HG03565 (cell line): Measurements from ENCODE around the gene THY1.
"Not testable (repeated sequence)": the region's sequence is repeated elsewhere in the genome, so short reads cannot be mapped to it uniquely, and the experiment has no call there.

Experiments used
- ATAC-seq: cut with Tn5 transposase; IDR thresholded peaks from one replicate; pipeline ENCODE4 v1.9.1; 2021; ENCODE audit warnings: mild to moderate bottlenecking, moderate library complexity; ENCODE audit not compliant: unreplicated experiment

THY1 gene

DNA sequence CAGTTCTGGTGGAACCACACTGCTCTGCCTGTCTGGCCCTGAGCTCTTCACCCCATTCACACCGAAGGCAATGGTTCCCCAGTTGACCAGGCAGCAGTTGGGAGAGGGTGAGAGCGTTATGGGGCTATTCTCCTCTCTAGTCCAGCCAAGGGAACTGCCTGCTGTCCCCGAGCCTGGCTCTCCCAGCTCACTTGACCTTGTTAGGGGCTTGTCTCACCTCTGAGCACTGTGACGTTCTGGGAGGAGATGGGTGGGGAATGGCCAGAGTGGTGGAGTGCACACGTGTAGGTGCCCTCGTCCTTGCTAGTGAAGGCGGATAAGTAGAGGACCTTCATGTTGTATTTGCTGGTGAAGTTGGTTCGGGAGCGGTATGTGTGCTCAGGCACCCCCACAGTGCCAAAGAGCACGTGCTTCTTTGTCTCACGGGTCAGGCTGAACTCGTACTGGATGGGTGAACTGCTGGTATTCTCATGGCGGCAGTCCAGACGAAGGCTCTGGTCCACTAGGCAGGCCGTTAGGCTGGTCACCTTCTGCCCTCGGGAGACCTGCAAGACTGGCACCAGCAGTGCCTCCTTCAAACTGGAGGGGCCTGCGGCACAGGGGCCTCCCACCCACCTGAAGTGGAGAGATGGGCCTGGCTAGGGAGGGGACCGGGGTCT, 3.0 kb downstream of the THY1 start:
- no peak for ATAC-seq

GRCh38 chr11:119419246-119419645, 3.7 kb downstream of the THY1 start:
- no peak for ATAC-seq

DNA sequence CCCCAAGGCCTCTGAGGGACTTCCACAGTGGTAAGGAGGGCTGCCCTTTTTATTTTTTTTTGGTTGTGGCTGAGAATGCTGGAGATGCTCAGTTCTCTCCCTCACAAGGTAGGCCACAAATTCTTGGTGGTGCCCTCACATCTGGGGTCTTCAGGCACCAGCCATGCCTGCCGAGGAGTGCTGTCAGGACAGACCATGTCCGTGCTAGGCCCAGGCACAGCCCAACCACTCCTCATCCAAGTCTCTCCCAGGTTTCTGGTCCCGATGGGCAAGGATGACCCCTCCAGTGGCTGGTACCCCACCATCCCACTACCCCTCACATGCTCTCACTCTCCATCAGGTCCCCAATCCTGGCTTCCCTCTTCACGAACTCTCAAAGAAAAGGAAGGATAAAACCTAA, 4.2 kb downstream of the THY1 start:
- no peak for ATAC-seq

GRCh38 chr11:119417726-119418540, 5.0 kb downstream of the THY1 start:
- ATAC-seq: no peak

DNA sequence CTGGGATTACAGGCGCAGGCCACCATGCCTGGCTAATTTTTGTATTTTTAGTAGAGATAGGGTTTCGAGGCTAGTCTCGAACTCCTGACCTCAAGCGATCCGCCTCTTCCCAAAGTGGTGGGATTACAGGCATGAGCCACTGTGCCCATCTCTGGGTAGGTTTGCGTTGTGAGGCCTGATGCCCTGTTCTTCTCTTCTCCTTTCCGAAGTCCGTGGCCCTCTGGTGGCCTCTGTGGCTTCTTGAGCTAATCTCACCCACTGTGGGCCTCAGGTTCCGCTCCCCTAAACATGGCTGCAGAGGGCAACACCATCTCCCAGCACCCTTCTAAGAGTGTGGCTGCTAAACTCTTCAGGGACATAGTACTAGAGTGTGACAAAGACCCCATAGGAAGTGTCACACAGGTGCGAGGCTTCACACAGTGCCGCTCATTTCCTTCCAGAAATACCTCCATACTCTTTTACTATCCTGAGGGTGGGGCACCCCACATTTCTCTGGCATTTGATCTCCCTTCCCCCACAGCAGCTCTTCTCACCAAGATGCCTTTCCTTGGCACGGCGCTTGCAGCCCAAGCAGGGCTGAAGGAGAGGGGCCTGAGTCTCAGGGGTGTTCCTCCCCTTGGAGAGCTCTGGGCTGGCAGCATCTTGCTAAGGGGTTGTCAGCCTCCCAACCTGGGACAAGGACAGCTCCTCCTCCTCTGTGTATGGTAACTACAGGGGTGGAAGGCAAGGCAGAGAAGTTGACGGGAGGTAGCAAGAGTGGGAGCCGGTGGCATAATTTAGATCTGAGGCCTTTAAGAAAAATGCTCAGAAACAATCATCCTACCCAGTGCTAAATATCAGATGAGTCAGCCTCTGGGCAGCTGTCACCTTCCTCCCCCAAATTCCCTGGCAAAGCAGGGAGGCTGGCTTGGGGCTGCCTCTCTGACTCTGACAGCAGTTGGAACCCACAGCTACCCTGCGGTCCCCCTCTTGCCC, 6.1 kb downstream of the THY1 start:
- no peak for ATAC-seq

GRCh38 chr11:119415966-119416365, 7.0 kb downstream of the THY1 start:
- ATAC-seq: no peak

- ATAC-seq: no peak
Measured at GRCh38 chr11:119415517-119415916, 7.5 kb downstream of the THY1 start.

- no peak for ATAC-seq
Measured at GRCh38 chr11:119414734-119415133, 8.2 kb downstream of the THY1 start.

GRCh38 chr11:119414321-119414720, 8.7 kb downstream of the THY1 start:
- no peak for ATAC-seq

DNA sequence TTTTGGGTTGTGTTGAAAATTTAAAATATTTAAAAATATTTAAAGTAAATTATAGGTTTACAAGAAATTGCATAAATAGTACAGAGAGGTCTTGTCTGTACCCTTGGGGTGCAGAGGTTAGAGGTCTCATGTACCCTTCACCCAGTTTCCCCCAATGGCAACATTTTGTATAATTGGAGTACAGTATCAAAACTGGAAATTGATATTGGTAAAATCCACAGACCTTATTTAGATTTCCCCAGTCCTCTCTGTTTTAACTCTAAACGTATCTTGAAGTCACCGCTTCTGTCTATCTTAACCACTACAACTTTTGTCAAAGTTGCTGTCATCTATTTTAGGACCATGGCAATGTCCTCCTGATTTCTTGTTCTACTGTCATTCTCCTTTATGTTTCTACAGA, 10.9 kb downstream of the THY1 start:
- ATAC-seq: no peak

- ATAC-seq: no peak
Measured at GRCh38 chr11:119410501-119410900, 12.5 kb downstream of the THY1 start.

GRCh38 chr11:119409731-119410130, 13.2 kb downstream of the THY1 start:
- ATAC-seq: no peak

DNA sequence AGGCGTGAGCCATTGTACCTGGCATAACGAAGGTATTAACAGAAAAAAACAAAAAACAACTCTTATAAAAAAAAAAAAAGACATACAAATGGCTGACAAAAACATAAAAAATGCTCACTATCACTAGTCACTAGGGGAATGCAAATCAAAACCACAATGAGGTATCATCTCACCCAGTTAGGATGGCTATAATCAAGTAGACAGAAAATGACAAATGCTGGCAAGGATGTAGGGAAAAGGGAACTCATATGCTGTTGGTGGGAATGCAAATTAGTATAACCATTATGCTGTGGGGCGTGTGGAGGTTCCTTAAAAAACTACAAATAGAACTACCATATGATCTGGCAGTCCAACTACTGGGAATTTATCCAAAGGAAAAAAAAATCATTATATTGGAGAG, 17.0 kb downstream of the THY1 start:
- ATAC-seq: no peak

DNA sequence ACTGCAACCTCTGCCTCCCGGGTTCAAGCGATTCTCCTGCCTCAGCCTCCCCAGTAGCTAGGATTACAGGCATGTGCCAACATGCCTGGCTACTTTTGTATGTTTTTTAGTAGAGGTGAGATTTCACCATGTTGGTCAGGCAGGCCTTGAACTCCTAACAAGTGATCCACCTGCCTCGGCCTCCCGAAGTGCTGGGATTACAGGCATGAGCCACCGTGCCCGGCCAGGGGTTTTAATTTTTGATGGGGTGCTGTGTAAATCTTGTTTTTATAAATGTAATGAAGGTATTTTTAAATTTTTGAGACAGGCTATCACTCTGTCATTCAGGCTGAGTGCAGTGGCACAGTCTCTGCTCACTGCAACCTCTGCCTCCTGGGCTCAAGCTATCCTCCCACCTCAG, 17.5 kb downstream of the THY1 start:
- ATAC-seq: not testable (repeated sequence)

DNA sequence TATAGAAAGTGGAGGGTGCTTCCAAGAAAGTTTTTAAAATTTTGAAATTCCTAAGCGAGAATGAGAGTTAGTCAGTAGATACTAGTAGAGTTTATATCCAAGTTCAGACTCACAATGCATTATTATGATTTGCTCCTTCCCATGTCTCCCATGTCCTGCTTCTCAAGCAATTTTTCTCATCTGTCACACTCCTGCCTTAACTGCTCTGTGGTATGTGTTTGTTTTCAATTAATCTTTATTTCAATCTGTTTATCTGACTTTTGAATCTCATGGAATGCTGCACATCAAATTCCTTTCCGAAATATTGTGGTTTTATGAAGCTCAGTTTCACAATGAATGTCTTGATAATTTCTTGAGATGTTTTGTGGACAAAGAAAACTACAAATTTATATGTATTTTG, 18.1 kb downstream of the THY1 start:
- no peak for ATAC-seq

GRCh38 chr11:119403021-119403420, 20.0 kb downstream of the THY1 start:
- ATAC-seq: no peak

GRCh38 chr11:119402470-119402869, 20.5 kb downstream of the THY1 start:
- no peak for ATAC-seq

- ATAC-seq: no peak
Measured at GRCh38 chr11:119400860-119401259, 22.1 kb downstream of the THY1 start.

- no peak for ATAC-seq
Measured at GRCh38 chr11:119397740-119398139, 25.2 kb downstream of the THY1 start.

DNA sequence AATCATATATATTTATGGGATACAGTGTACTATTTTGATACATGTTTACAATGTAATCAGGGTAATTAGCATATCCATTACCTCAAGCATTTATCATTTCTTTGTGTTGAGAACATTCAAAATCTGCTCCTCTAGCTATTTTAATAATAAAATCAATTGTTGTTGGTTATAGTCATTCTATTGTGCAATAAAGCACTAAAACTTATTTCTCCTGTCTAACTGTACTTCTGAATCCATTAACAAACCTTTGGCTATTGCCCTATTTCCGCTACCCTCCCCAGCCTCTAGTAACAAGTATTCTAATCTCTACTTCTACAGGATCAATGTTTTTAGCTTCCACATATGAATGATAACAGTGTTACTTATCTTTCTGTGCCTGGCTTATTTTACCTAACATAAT, 26.1 kb downstream of the THY1 start:
- ATAC-seq: no peak

DNA sequence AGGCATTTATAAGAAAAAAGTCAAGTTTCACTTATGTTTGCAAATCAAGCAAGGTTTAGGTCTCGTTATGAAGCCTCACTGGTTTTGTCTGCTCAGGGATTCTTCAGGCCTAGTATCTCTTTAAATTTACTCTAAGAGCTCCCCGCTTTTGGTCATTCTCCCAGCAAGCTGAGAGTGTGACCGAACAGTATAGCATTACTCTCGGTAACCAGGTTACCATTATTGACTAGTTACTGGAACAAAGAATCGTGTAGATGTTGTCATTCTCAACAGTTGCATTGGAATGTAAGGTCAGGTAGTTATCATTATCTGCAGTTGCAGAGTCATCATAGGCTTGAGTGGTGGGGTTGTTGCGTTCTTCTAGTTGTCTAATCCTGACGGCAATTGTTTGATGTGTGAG, 31.7 kb downstream of the THY1 start:
- no peak for ATAC-seq
